ENCODE measurements around the gene RAI1.

RAI1 gene

DNA sequence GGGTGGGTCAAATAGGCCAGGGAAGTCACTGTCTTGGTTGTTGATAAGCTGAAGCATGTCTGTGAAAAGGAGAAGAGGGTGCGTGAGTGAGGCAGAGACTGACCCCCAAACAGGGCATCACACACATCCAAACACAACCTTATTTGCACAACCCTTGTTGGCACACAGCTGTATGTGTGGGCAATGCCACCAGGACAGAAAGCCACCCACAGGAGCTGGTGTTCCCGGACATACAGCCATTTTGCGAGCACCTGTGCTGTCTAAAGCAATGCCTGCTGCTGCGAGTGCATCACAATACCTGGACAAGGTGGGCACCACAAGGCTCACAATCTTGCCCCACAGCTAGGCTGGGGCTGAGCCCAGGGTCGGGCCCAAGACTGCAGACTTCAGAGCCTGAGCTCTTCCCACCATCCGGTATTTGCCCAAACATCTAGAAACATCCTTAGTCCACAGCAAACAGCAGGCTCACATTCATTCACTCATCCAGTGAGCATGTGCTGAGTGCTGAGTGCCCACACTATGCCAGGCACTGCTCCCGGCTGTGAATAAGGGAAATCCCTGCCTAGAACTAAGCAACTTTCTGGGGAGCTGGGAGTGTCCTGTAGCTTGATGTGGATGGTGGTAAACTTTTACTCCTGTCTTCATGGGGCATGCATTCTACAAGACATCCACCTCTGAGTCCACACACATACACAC, 139.4 kb downstream of the RAI1 start:
- DNase-seq, result no peak

- no peak for DNase-seq
These were observed 140.9 kb downstream of the RAI1 start for GRCh38 chr17:17822189-17822588.

DNA sequence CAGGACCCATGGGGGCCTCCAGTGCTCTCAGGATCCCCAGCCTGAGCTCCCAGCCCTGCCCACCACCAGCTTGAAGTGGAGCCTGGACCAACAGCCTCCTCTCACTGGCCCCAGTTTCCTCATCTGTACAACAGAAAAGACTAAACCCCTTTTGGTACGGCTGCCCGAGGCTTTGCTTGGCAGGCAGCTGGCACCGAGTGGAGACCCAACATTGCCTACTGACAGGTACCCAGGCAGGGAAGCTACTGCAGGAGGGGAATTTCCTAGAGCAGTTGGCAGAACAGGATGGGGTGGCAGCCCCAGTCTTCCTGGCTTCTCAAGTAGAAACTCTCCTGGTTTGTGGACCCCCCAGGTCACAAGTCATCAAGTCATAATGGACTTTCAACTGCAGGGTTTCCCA, 141.4 kb downstream of the RAI1 start:
- no peak for DNase-seq

- peak; percentile 67 for DNase-seq
These were observed 142.3 kb downstream of the RAI1 start for GRCh38 chr17:17823433-17824118.

- DNase-seq, result no peak
These were observed 143.0 kb downstream of the RAI1 start for GRCh38 chr17:17824119-17824782.

DNA sequence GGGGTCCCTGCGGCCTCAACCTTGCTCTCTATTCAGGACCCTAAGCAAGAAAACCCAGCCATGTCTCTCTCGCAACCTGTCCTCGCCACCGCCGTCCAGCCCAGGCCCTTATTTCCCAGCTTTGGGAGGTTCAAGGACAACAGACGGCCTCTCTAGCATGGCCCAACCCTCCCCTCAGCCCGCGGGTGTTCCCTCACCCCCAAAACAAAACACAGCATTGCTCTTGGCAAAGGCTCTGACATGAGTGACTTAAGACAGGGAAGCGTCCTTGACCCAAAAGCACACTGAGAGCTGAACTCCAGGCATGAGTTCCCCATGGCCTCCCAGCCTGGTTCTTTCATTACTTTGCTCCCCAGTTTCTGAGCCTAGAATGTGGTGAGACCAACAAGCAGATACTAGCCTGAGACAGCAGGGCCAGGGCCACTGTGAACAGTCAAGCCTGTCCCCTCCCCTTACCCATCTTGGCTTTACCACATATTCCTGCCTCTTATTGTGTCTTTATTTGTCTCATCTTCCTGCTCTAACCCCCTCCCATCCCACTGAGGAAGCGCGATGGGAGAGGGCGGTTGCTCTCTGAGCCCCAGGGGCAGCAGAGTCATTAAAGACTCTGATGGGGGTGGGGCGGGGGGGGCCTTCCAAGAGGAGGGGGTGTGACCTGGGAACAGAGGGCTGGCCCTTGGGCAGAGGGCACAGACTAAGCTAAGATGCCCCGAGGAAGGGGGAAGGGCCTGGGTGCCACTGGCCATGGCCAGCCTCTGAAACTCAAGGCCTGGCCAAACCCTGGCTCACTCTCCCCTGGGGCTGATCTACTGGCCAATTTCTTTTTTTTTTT, 143.7 kb downstream of the RAI1 start:
- no peak for DNase-seq

- no peak for DNase-seq
These were observed 145.1 kb downstream of the RAI1 start for GRCh38 chr17:17826342-17826713.

GRCh38 chr17:17826942-17827785, 145.9 kb downstream of the RAI1 start:
- no peak for DNase-seq

GRCh38 chr17:17827826-17828621, 146.8 kb downstream of the RAI1 start:
- DNase-seq, result no peak

- no peak for DNase-seq
These were observed 149.0 kb downstream of the RAI1 start for GRCh38 chr17:17830269-17830567.

GRCh38 chr17:17830740-17831207, 149.5 kb downstream of the RAI1 start:
- DNase-seq, result no peak

DNA sequence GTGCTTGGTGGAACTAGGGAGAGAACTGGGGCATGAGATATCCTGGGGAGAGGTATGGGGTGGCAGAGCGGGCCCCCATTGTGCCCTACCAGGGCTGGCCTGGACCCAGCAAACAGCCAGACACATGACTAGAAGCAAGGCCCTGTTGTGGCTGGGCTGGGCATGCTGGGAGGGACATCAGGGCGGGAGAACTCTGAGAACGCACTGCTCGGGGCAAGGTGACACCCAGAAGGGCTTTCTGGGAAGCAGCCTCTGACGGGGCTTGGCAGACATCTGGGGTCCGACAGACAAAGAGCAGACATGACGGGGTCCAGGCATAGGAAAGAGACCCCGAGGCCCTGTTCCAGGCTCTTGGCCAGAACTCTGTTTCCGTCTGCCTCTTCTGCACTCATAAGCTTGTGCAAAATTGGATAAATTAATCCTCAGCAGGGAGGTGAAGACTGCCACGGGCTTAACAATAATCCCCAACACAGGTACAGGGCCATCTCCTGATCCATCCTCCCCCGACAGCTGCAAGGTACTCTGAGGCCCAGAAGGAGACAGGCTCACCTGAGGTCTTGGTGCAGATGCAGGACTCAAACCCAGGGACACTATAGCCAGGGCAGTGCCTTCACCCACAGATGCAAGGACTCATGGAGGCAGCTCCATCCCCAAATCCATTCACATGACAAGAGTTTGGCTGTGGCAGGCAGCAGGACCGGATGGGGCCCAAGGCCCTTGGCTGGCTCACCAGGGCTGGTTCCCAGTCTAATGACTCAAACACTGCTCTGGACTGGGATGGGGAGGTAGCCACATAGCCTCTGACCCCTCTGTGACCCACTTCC, 150.2 kb downstream of the RAI1 start:
- no peak for DNase-seq

DNA sequence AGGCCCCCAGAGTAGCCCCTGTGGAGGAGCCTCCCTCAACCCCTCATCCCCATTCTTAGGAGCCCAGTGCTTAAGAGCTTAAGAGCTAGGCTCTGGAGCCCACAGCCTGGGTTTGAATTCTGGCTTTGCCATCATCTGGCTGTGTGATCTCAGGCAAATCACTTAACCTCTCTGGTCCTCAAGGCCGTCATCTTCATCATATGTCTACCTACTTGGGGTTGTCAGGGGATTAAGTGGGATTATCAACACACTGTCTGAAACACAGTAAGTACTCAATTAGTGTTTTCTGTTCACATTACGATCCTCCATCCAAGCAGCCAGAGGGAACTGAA, 150.7 kb downstream of the RAI1 start:
- no peak for DNase-seq

- no peak for DNase-seq
These were observed 152.6 kb downstream of the RAI1 start for GRCh38 chr17:17833658-17834357.

DNA sequence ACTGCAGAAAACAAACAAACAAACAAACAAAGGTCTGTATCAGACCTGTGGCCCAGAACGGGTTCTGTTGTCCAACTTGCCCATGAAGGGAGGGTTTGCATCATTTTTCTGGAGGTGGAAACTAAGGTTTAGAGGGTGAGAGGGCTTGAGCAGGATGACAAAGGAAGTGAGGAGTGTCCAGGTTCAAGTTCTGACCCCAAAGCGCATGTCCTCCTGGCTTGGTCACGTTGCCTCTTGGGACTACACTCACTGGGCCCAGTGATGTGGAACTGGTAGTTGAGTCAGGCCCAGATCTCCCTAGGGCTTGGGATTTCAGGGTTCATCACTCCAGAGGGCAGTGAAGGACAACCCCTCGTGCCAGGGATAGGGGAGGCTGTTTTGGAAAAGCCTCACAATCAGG, 153.7 kb downstream of the RAI1 start:
- DNase-seq, result no peak

GRCh38 chr17:17835415-17836249, 154.4 kb downstream of the RAI1 start:
- DNase-seq, result no peak

DNA sequence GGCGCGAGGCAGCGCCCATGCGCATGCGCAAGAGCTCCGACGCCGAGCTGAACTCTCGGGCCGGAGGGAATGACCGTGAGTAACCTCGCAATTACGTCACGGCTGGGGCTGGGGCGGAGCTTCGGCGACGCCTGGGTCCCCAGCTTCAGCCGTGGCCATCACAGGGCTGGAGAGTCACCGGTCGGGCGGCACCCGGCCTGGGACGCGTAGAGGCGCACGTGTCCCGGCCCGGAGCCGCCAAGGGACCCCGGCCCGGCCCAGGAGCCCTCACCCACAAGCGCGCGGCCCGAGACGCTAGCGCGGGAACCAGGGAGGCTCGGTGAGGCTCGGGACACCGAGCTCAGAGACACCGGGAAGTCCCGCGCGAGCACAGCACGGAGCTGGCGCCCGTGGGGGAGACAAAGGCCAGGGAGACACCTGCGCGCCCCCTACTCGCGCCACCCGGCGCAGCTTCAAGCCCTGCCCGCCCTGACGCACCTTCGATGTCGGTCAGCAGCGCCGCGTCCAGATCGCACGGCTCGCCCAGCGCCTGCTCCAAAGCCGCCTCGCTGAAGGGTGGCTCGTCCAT, 155.1 kb downstream of the RAI1 start:
- DNase-seq, result peak; percentile 97

GRCh38 chr17:17836818-17837379, 155.6 kb downstream of the RAI1 start, which contains the start of gene SREBF1:
SREBF1 (minus strand) TSS chr17:17836986; CDS start chr17:17836817, 169 bp downstream.
- peak; percentile 59 for DNase-seq

Data from stimulated activated CD4-positive, alpha-beta T cell treated with anti-CD3 and anti-CD28 coated beads, Interleukin-12 subunit alpha, Interleukin-12 subunit beta, amount 100 ng/mL, for 4 hours (primary cell).